ENCODE measurements around the gene ESF1. TPM values are rescaled to one million over a fixed set of nuclear protein-coding genes. Genes with fewer than 3 reads are reported as not detected.

Gene ESF1
- polyA plus RNA-seq, 1 experiment: 6.2 TPM

- peak overlapping the region; percentile 90 for H3K4me3 ChIP-seq (ENCODE audit: low read depth, low read length)
- H3K27ac ChIP-seq (ENCODE audit: low read depth, low read length): no peak overlapping the region
- no peaks in the 10 kb centered on the region for H3K27me3 ChIP-seq (ENCODE audit: control insufficient read depth, insufficient read depth, low read length)
- no peak for DNase-seq (ENCODE audit: low read depth, low spot score)
- POLR2A ChIA-PET: no interaction called here
- CTCF ChIA-PET: interaction anchor here (0.8 to 3.3 kb wide), 5 partner anchors 14 to 671 kb away, joined by 3 to 16 read pairs (median 5); no protein-coding TSS in a partner anchor
- no peak for TF ChIP-seq CTCF (IDR thresholded peaks at IDR 0.05; ENCODE audit: low read depth, low read length)
- H3K9me3 ChIP-seq (ENCODE audit: control insufficient read depth, insufficient read depth, low read length): no peaks in the 10 kb centered on the region
Observed at GRCh38 chr20:13786143-13786828, 1.6 kb upstream of the ESF1 start.

- CTCF ChIA-PET: interaction anchor here (0.7 to 3.3 kb wide), 8 partner anchors 9 to 664 kb away, joined by 3 to 58 read pairs (median 4); no protein-coding TSS in a partner anchor
- H3K9me3 ChIP-seq (ENCODE audit: control insufficient read depth, insufficient read depth, low read length): no peaks in the 10 kb centered on the region
- no peak for DNase-seq (ENCODE audit: low read depth, low spot score)
- POLR2A ChIA-PET: interaction anchor here (0.8 to 1.1 kb wide), 3 partner anchors 16 to 107 kb away, joined by 3 to 4 read pairs (median 3); no protein-coding TSS in a partner anchor
- H3K4me3 ChIP-seq (ENCODE audit: low read depth, low read length): peak overlapping the region; percentile 90
- H3K27me3 ChIP-seq (ENCODE audit: control insufficient read depth, insufficient read depth, low read length): no peaks in the 10 kb centered on the region
- no peak overlapping the region for H3K27ac ChIP-seq (ENCODE audit: low read depth, low read length)
- no peak for TF ChIP-seq CTCF (IDR thresholded peaks at IDR 0.05; ENCODE audit: low read depth, low read length)
Observed at GRCh38 chr20:13784271-13784892, 337 bp downstream of the ESF1 start.

- H3K27me3 ChIP-seq (ENCODE audit: control insufficient read depth, insufficient read depth, low read length): no peaks in the 10 kb centered on the region
- no peak for DNase-seq (ENCODE audit: low read depth, low spot score)
- H3K4me3 ChIP-seq (ENCODE audit: low read depth, low read length): peak overlapping the region; percentile 90
- TF ChIP-seq CTCF (IDR thresholded peaks at IDR 0.05; ENCODE audit: low read depth, low read length): no peak
- no peaks in the 10 kb centered on the region for H3K9me3 ChIP-seq (ENCODE audit: control insufficient read depth, insufficient read depth, low read length)
- ChIA-PET CTCF (interaction anchor here (1.0 to 3.3 kb wide), 6 partner anchors 8 to 663 kb away, joined by 3 to 58 read pairs (median 6); no protein-coding TSS in a partner anchor), POLR2A (no interaction called here)
- no peak overlapping the region for H3K27ac ChIP-seq (ENCODE audit: low read depth, low read length)
Observed at GRCh38 chr20:13783528-13783927, 1.2 kb downstream of the ESF1 start.

GRCh38 chr20:13778827-13779226 is 5.9 kb downstream of the ESF1 start:
- Histone ChIP-seq H3K27ac (ENCODE audit: low read depth, low read length) (no peak overlapping the region), H3K4me3 (ENCODE audit: low read depth, low read length) (no peak overlapping the region), H3K27me3 (ENCODE audit: control insufficient read depth, insufficient read depth, low read length) (no peaks in the 10 kb centered on the region), H3K9me3 (ENCODE audit: control insufficient read depth, insufficient read depth, low read length) (no peaks in the 10 kb centered on the region)
- CTCF ChIA-PET: interaction anchor here (1.5 to 2.4 kb wide), 2 partner anchors 8 to 9 kb away, joined by 4 to 10 read pairs; no protein-coding TSS in a partner anchor
- POLR2A ChIA-PET: no interaction called here
- DNase-seq (ENCODE audit: low read depth, low spot score): no peak
- no peak for TF ChIP-seq CTCF (IDR thresholded peaks at IDR 0.05; ENCODE audit: low read depth, low read length)

GRCh38 chr20:13777171-13777601 is 7.5 kb downstream of the ESF1 start:
- CTCF ChIA-PET: interaction anchor here (1.9 to 4.3 kb wide), 4 partner anchors 11 to 658 kb away, joined by 5 to 18 read pairs (median 9); no protein-coding TSS in a partner anchor

More at GRCh38 chr20:13777171-13777601, 7.5 kb downstream of the ESF1 start:
- no peak overlapping the region for H3K27ac ChIP-seq (ENCODE audit: low read depth, low read length)
- POLR2A ChIA-PET: interaction anchor here (0.7 kb wide), 1 partner anchor 150 kb away, joined by 3 read pairs; no protein-coding TSS in a partner anchor
- TF ChIP-seq CTCF (IDR thresholded peaks at IDR 0.05; ENCODE audit: low read depth, low read length): no peak
- no peak for DNase-seq (ENCODE audit: low read depth, low spot score)
- H3K27me3 ChIP-seq (ENCODE audit: control insufficient read depth, insufficient read depth, low read length): no peaks in the 10 kb centered on the region
- no peak overlapping the region for H3K4me3 ChIP-seq (ENCODE audit: low read depth, low read length)
- no peaks in the 10 kb centered on the region for H3K9me3 ChIP-seq (ENCODE audit: control insufficient read depth, insufficient read depth, low read length)

Measured in AG04450 (cell line).